OCI-LY1 (cell line): ENCODE data around the gene ELL.

Experiments used
- CTCF ChIP-seq: fragments of 200-600 bp; sonication (generic), shearing (Covaris generic); IDR thresholded peaks from 2 replicates; pipeline ENCODE4 v1.5.1; 2017; ENCODE audit warnings: mild to moderate bottlenecking, antibody characterized with exemption, low read length, moderate library complexity, mixed read lengths
- EZH2 ChIP-seq: fragments of 200-600 bp; sonication (generic), shearing (Covaris generic); IDR thresholded peaks from 2 replicates; pipeline ENCODE4 v1.8.0; 2017; ENCODE audit warnings: borderline replicate concordance, mixed run types, mild to moderate bottlenecking, antibody characterized with exemption, low read length, moderate library complexity, mixed read lengths

- TF ChIP-seq CTCF (no peak), EZH2 (no peak)
Measured at GRCh38 chr19:18562086-18562485, 40.2 kb upstream of the ELL start.
